HTERT RPE-1 (cell line): Measurements from ENCODE around the gene TMEM256.

Experiments used
- in situ Hi-C: fragments of 300-500 bp; cut with MboI; formaldehyde crosslinking; loops from 4 replicates; pipeline ENCODE4 v1.14.3; 2020; ENCODE audit warnings: low sequenced_read_pairs

The TMEM256 gene

DNA sequence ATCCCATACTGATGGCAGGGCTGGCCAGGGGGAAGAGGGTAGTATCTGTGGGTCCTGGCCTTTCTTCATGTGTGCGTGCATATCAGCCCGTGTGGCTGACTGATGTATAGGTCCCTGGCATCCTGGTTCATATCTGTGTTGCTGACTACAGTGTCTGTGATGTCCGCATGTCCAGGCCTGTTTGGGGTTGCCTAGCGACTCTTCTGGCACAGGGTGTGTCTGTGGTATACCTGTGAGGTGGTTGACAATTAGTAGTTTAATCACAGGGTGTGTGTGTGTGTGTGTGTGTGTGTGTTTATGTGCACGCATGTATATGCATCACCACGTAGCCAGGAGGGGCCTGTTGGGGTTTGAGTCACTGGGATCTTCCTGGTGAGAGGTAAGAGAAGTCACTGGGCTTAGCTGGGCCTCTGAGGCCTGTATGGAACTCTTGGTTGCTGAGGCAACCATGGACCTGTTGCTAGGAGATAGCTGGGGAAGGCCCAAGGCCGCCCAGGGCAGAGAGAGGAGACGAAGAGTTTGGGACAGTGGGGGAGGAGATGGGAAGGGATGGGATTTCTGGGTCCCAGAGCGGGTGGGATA is 49.5 kb downstream of the TMEM256 start:
- in situ Hi-C loops = no loop called here
